ENCODE data around the gene MEGF11.

DNA sequence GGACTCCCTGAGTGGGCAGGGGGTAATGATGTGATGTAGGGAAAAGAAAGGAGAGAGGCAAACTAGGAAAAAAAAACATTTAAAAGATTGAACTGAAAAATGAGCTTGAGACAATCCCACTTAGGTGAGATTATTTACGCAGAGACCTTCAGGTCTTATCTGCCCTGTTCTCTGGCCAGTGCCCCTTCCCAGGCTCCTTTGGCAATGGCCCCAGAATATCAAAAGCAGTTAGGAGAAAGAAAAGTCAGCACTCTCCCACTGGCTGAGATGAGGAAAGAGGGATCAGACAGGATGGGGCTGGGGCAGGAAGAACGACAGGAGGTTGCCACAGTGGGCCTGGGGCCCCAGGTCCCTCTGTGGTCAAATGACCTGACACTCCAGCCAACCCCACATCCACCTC lies 105.4 kb downstream of the MEGF11 start:
- TF ChIP-seq, protein P1, sequence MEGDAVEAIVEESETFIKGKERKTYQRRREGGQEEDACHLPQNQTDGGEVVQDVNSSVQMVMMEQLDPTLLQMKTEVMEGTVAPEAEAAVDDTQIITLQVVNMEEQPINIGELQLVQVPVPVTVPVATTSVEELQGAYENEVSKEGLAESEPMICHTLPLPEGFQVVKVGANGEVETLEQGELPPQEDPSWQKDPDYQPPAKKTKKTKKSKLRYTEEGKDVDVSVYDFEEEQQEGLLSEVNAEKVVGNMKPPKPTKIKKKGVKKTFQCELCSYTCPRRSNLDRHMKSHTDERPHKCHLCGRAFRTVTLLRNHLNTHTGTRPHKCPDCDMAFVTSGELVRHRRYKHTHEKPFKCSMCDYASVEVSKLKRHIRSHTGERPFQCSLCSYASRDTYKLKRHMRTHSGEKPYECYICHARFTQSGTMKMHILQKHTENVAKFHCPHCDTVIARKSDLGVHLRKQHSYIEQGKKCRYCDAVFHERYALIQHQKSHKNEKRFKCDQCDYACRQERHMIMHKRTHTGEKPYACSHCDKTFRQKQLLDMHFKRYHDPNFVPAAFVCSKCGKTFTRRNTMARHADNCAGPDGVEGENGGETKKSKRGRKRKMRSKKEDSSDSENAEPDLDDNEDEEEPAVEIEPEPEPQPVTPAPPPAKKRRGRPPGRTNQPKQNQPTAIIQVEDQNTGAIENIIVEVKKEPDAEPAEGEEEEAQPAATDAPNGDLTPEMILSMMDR (IDR thresholded peaks at IDR 0.05): no peak
- no peak for TF ChIP-seq POLR2A (IDR thresholded peaks at IDR 0.05)
